Measurements from ENCODE around the gene KRT24.

Gene KRT24

GRCh38 chr17:40659911-40660310 is 43.6 kb downstream of the KRT24 start:
- TF ChIP-seq TAF1 (IDR thresholded peaks at IDR 0.05; ENCODE audit: borderline replicate concordance, insufficient read depth, low read length), result no peak
- no peak for TF ChIP-seq SIN3A (IDR thresholded peaks at IDR 0.05; ENCODE audit: borderline replicate concordance, insufficient read depth, low read length)

DNA sequence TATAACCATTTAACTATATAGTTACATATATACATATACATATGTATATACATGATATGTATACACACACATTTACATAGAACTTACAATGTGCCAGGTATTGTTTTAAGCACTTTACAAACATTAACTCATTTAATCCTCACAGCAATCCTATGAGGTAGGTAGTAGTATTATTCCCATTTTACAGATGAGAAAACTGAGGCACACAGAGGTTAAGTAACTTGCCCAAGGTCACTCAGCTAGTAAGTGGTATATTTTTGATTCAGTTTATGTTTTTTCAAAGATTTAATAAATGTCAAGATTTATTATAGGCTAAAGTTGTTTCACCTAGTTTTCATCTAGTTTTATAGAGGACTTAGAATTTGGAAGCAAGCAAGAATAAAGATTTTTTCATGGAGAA is 45.2 kb downstream of the KRT24 start:
- TF ChIP-seq SIN3A (IDR thresholded peaks at IDR 0.05; ENCODE audit: borderline replicate concordance, insufficient read depth, low read length), result no peak
- no peak for TF ChIP-seq TAF1 (IDR thresholded peaks at IDR 0.05; ENCODE audit: borderline replicate concordance, insufficient read depth, low read length)
- no peak for TF ChIP-seq FOXP2 (optimal IDR thresholded peaks at IDR 0.05; ENCODE audit: borderline replicate concordance, extremely low read depth, extremely low read length, insufficient read depth)
- TF ChIP-seq, protein P1, sequence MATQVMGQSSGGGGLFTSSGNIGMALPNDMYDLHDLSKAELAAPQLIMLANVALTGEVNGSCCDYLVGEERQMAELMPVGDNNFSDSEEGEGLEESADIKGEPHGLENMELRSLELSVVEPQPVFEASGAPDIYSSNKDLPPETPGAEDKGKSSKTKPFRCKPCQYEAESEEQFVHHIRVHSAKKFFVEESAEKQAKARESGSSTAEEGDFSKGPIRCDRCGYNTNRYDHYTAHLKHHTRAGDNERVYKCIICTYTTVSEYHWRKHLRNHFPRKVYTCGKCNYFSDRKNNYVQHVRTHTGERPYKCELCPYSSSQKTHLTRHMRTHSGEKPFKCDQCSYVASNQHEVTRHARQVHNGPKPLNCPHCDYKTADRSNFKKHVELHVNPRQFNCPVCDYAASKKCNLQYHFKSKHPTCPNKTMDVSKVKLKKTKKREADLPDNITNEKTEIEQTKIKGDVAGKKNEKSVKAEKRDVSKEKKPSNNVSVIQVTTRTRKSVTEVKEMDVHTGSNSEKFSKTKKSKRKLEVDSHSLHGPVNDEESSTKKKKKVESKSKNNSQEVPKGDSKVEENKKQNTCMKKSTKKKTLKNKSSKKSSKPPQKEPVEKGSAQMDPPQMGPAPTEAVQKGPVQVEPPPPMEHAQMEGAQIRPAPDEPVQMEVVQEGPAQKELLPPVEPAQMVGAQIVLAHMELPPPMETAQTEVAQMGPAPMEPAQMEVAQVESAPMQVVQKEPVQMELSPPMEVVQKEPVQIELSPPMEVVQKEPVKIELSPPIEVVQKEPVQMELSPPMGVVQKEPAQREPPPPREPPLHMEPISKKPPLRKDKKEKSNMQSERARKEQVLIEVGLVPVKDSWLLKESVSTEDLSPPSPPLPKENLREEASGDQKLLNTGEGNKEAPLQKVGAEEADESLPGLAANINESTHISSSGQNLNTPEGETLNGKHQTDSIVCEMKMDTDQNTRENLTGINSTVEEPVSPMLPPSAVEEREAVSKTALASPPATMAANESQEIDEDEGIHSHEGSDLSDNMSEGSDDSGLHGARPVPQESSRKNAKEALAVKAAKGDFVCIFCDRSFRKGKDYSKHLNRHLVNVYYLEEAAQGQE (IDR thresholded peaks at IDR 0.05; ENCODE audit: insufficient read depth in 1 of 2, low read depth in 2 of 2, low read length in 2 of 2), result no peak
- no peak for TF ChIP-seq POLR2AphosphoS5 (IDR thresholded peaks at IDR 0.05; ENCODE audit: low read depth, low read length)

GRCh38 chr17:40651939-40652338 is 51.6 kb downstream of the KRT24 start:
- TF ChIP-seq POLR2AphosphoS5 (IDR thresholded peaks at IDR 0.05; ENCODE audit: low read depth, low read length) (no peak), FOXP2 (optimal IDR thresholded peaks at IDR 0.05; ENCODE audit: borderline replicate concordance, extremely low read depth, extremely low read length, insufficient read depth) (no peak), TAF1 (IDR thresholded peaks at IDR 0.05; ENCODE audit: borderline replicate concordance, insufficient read depth, low read length) (no peak)

DNA sequence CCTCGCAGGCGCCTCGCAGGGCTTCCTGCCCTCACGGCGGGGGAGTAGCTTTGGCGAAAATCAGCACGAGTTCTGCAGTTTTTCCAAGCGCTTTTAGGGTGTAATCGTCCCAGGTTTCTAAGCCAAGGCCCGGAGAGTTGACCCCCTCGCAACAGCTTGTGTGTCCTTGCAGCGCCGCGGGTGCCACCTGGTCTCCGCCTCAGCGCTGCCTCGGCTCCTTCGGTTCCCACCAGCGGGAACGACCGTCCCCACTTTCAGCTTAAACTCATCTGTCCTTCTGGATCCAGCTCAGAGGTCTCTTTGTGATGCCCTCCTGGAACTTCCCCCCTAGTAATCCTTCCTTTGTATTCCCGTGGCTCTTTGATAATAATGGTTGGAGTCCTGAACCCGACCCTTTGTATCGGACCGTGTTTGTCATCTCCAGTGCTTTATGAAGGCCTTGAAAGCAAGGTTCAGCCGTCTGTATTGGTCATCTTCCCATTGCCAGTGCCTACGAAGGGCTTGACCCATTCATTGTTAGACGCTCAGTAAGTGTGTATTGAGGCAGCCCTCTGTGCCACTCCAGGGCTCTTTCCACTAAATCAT is 55.1 kb downstream of the KRT24 start:
- TF ChIP-seq, protein P1 (IDR thresholded peaks at IDR 0.05; ENCODE audit: insufficient read depth in 1 of 2, low read depth in 2 of 2, low read length in 2 of 2), result no peak
